GM12878 (cell line): Measurements from ENCODE around the gene PKD2. TPM values are rescaled to one million over a fixed set of nuclear protein-coding genes. Genes with fewer than 3 reads are reported as not detected.

ENCODE experiments used
- ATAC-seq: fragments of 200-7000 bp; cut with Tn5 transposase; 3 replicates; pipeline ENCODE4 v1.9.1; 2020; ENCODE audit warnings: mild to moderate bottlenecking, moderate library complexity
- BruUV-seq: library from RNA; stranded (reverse); fragments of 400-500 nt; replicated peaks from 2 replicates; lab custom pipeline; 2021; lab: Mats Ljungman, UMichigan
- CTCF ChIA-PET: fragments of 300-600 bp; sonication (Branson Sonifier 250); formaldehyde crosslinking; extraction: SDS; loops from one replicate; lab custom pipeline; 2021; ENCODE audit warnings: inconsistent platforms; lab: Yijun Ruan, JAX
- POLR2A ChIA-PET: fragments of 350-600 bp; formaldehyde crosslinking; extraction: SDS; loops from one replicate; lab custom pipeline; 2021; ENCODE audit warnings: inconsistent platforms; lab: Charles Lee
- RAD21 ChIA-PET: fragments of 300-600 bp; sonication (Branson Sonifier 250); formaldehyde crosslinking; loops from one replicate; lab custom pipeline; 2023; ENCODE audit warnings: antibody characterized with exemption; ENCODE audit not compliant: unreplicated experiment; lab: Charles Lee
- SMC1A ChIA-PET: fragments of 300-600 bp; sonication (Branson Sonifier 250); formaldehyde crosslinking; loops from one replicate; lab custom pipeline; 2023; ENCODE audit not compliant: unreplicated experiment, uncharacterized antibody; lab: Charles Lee
- DNase-seq: peaks from one replicate; pipeline ENCODE4 v3.0.0-alpha.2; 2011; ENCODE audit warnings: low read depth, low spot score
- FAIRE-seq: peaks from 3 replicates; lab custom pipeline; 2011; peaks lifted over from hg19 to GRCh38; lab: Jason Lieb, UNC
- H2AFZ ChIP-seq: 2 replicates; pipeline ENCODE4 v1.6.0; 2011; ENCODE audit warnings: low read depth, low read length, control low read depth; ENCODE audit not compliant: control insufficient read depth
- H3K27ac ChIP-seq: 2 replicates; pipeline ENCODE4 v1.5.1; 2011; ENCODE audit warnings: control low read depth; ENCODE audit not compliant: control insufficient read depth, insufficient read depth
- H3K27me3 ChIP-seq, 2 experiments: replicated peaks in 1 of 2; 2 replicates each; pipeline versions ENCODE4 v1.6.0 to v1.6.1; 2011; ENCODE audit warnings: low read length in 1 of 2; ENCODE audit not compliant: control insufficient read depth in 2 of 2, insufficient read depth in 2 of 2
- H3K36me3 ChIP-seq, 2 experiments: 2 replicates each; pipeline ENCODE4 v1.5.1; 2011; ENCODE audit warnings: low read length in 1 of 2; ENCODE audit not compliant: control insufficient read depth in 2 of 2, insufficient read depth in 2 of 2
- H3K4me1 ChIP-seq: 2 replicates; pipeline ENCODE4 v1.6.1; 2011; ENCODE audit warnings: mild to moderate bottlenecking, low read length, moderate library complexity, mixed read lengths; ENCODE audit not compliant: control insufficient read depth, insufficient read depth
- H3K4me2 ChIP-seq: 2 replicates; pipeline ENCODE4 v1.6.0; 2011; ENCODE audit warnings: control low read depth; ENCODE audit not compliant: control insufficient read depth, insufficient read depth
- H3K4me3 ChIP-seq: fragments of 200-600 bp; sonication (generic); 2 replicates; pipeline ENCODE4 v1.5.1; 2016
- H3K79me2 ChIP-seq: 2 replicates; pipeline ENCODE4 v1.6.0; 2011; ENCODE audit warnings: low read length; ENCODE audit not compliant: control insufficient read depth, insufficient read depth
- H3K9ac ChIP-seq: 2 replicates; pipeline ENCODE4 v1.8.0; 2011; ENCODE audit warnings: low read length, control low read depth, mixed read lengths; ENCODE audit not compliant: control insufficient read depth, insufficient read depth
- H3K9me3 ChIP-seq: replicated peaks from 3 replicates; pipeline ENCODE4 v1.5.1; 2011; ENCODE audit warnings: mild to moderate bottlenecking, low read length; ENCODE audit not compliant: control insufficient read depth, insufficient read depth
- H4K20me1 ChIP-seq: 2 replicates; pipeline ENCODE4 v1.6.0; 2011; ENCODE audit not compliant: control insufficient read depth, insufficient read depth
- BCL11A ChIP-seq: IDR thresholded peaks from 2 replicates; pipeline ENCODE4 v1.6.1; 2011; ENCODE audit warnings: low read depth, low read length
- CREM ChIP-seq: IDR thresholded peaks from 2 replicates; pipeline ENCODE4 v1.6.1; 2014; ENCODE audit warnings: antibody characterized with exemption, low read depth
- E4F1 ChIP-seq: fragments of 450-650 bp; IDR thresholded peaks from 2 replicates; pipeline ENCODE4 v1.6.1; 2018; ENCODE audit warnings: borderline replicate concordance, mild to moderate bottlenecking; ENCODE audit not compliant: partially characterized antibody
- HDGF ChIP-seq: fragments of 450-650 bp; IDR thresholded peaks from 2 replicates; pipeline ENCODE4 v1.6.1; 2016; ENCODE audit warnings: antibody characterized with exemption
- IRF4 ChIP-seq: IDR thresholded peaks from 2 replicates; pipeline ENCODE4 v1.6.1; 2011; ENCODE audit warnings: low read depth, low read length
- KDM1A ChIP-seq: fragments of 200-600 bp; sonication (generic); IDR thresholded peaks from 2 replicates; pipeline ENCODE4 v1.6.1; 2016; ENCODE audit warnings: borderline replicate concordance
- POLR2AphosphoS5 ChIP-seq: IDR thresholded peaks from 2 replicates; pipeline ENCODE4 v1.6.1; 2011; ENCODE audit warnings: mild to moderate bottlenecking, low read length, inconsistent platforms
- RFX5 ChIP-seq: IDR thresholded peaks from 2 replicates; pipeline ENCODE4 v1.6.1; 2011; ENCODE audit warnings: low read depth, low read length, improper control_type of control experiment
- SREBF1 ChIP-seq: IDR thresholded peaks from 2 replicates; pipeline ENCODE4 v1.6.1; 2012; ENCODE audit warnings: mild to moderate bottlenecking, low read length
- ZBED1 ChIP-seq: IDR thresholded peaks from 2 replicates; pipeline ENCODE4 v1.6.1; 2016; ENCODE audit warnings: borderline replicate concordance
- ZNF207 ChIP-seq: fragments of 450-650 bp; IDR thresholded peaks from 2 replicates; pipeline ENCODE4 v1.6.1; 2014; ENCODE audit warnings: antibody characterized with exemption, mild to moderate bottlenecking, borderline replicate concordance
- ZNF384 ChIP-seq: IDR thresholded peaks from 2 replicates; pipeline ENCODE4 v1.6.1; 2012; ENCODE audit warnings: low read depth, mild to moderate bottlenecking, low read length, improper control_type of control experiment, borderline replicate concordance
- WGBS: methylation state at CpG from one replicate; pipeline ENCODE4 v1.1.6; 2016; ENCODE audit warnings: low lambda C conversion rate; ENCODE audit not compliant: insufficient replicate concordance, insufficient coverage; ENCODE audit errors: missing lambda C conversion rate; 5-methylcytosine and 5-hydroxymethylcytosine counted together
- in situ Hi-C: fragments of 300-500 bp; cut with MboI; formaldehyde crosslinking; loops from 9 replicates; pipeline ENCODE4 v1.14.3; 2018; ENCODE audit warnings: mixed read lengths
- intact Hi-C: fragments of 100-400 bp; cut with micrococcal nuclease; formaldehyde crosslinking; loops from one replicate; pipeline ENCODE4 v1.14.2; 2022; ENCODE audit not compliant: unreplicated experiment
- polyA plus RNA-seq, 11 experiments: library from polyadenylated mRNA; depleted of rRNA in 4 of 11; unstranded in 6 of 11; stranded (reverse) in 5 of 11; fragments of >200 nt; fragmentation: Nextera tagmentation in 4 of 11; fragmentation: Illumina TruSeq in 1 of 11; extraction: Ambion mirVana in 4 of 11; extraction: Trizol in 1 of 11; gene quantifications; 1 replicate in 1 of 11; 2 replicates in 10 of 11; pipeline versions ENCODE4 v1.2.1 to v1.2.3, GENCODE V29; 2011 to 2016; ENCODE audit warnings: inconsistent platforms in 2 of 11, missing spikeins in 2 of 11, low read depth in 1 of 11
- total RNA-seq, 4 experiments: library from RNA; depleted of rRNA in 3 of 4; stranded (reverse); fragments of >200 nt in 3 of 4; fragmentation: Illumina TruSeq in 1 of 4; extraction: Trizol in 1 of 4; gene quantifications; 2 replicates each; pipeline versions ENCODE4 v1.2.1 to v1.2.3, GENCODE V29; 2013 to 2021

PKD2 gene
- total and polyA plus RNA-seq, 10 of the 15 experiments (the other 5 are each of a cell fraction or from before 2014, with no cell fraction given) = 2.0 to 13.8 (median 8.4) TPM

DNA sequence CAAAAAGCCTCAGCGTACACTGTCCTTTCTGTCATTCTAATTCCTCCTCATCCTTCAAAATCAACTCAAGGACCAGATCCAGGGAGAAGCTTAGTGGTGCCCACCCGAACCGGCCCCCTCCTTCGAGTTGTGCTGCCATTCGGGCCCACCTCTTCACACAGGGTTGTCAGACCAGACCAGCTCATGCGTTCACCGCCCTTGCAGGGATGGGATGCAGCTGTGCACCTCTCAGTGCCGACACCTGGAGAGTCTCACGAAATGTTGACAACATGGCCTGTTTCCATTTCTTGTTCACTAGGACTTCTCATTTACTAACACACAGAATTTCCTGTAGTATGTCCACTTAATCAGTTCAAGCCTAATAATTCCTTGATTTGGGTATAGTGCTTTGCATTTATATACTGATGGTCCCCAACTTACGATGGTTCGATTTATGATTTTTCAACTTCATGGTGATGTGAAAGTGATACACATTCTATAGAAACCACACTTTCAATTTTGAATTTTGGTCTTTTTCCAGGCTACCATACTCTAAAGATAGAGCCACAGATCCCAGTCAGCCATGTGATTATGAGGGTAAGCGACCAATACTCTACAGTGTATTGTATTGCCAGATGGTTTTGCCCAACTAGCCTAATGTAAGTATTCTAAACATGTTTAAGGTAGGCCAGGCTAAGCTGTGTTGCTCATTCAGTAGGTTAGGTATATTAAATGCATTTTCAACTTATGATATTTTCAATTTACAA is 23.3 kb downstream of the PKD2 start:
- Histone ChIP-seq H3K9ac (no peak overlapping the region), H3K4me2 (no peak overlapping the region), H3K27me3 (no peaks in the 10 kb centered on the region), H3K9me3 (peaks cover 1% of the 10 kb centered on the region; the same call in 2 of the 3 replicates), H3K36me3 (no peaks in the 10 kb centered on the region), H3K4me3 (no peak overlapping the region), H3K79me2 (no peaks in the 10 kb centered on the region), H3K4me1 (no peaks in the 10 kb centered on the region), H2AFZ (no peak overlapping the region), H4K20me1 (no peaks in the 10 kb centered on the region), H3K27ac (no peak overlapping the region)
- no TSS peak for BruUV-seq
- 90% methylated on average over 12 of the region's 12 CpGs for WGBS
- FAIRE-seq (no peak), DNase-seq (no peak), ATAC-seq (no peak)
- intact Hi-C loops = loop anchor here (10.0 kb wide), 2 partner anchors 334 to 1114 kb away; no protein-coding TSS in a partner anchor
- TF ChIP-seq ZNF384 (no peak), SREBF1 (no peak), ZBED1 (no peak), BCL11A (no peak), IRF4 (no peak), KDM1A (no peak), RFX5 (no peak), E4F1 (no peak), HDGF (no peak), POLR2AphosphoS5 (no peak), CREM (no peak), ZNF207 (no peak)
- SMC1A ChIA-PET = interaction anchor here (0.6 to 1.5 kb wide), 3 partner anchors 10 to 181 kb away, joined by 3 to 6 read pairs (median 3); no protein-coding TSS in a partner anchor
- POLR2A ChIA-PET = no interaction called here
- in situ Hi-C loops = loop anchor here (5.0 kb wide), 2 partner anchors 182 to 487 kb away; no protein-coding TSS in a partner anchor
- CTCF ChIA-PET = interaction anchor here (0.6 to 5.2 kb wide), 6 partner anchors 8 to 188 kb away, joined by 3 to 159 read pairs (median 5); no protein-coding TSS in a partner anchor
- RAD21 ChIA-PET = interaction anchor here (1.2 kb wide), 1 partner anchor 181 kb away, joined by 4 read pairs; no protein-coding TSS in a partner anchor
